ENCODE measurements around the gene PLCG2. TPM values are rescaled to one million over a fixed set of nuclear protein-coding genes. Genes with fewer than 3 reads are reported as not detected.

Gene PLCG2
- total and polyA plus RNA-seq, 2 of the 8 experiments (the other 6 are each of a cell fraction or from before 2014, with no cell fraction given), result 6.1 to 6.9 TPM

DNA sequence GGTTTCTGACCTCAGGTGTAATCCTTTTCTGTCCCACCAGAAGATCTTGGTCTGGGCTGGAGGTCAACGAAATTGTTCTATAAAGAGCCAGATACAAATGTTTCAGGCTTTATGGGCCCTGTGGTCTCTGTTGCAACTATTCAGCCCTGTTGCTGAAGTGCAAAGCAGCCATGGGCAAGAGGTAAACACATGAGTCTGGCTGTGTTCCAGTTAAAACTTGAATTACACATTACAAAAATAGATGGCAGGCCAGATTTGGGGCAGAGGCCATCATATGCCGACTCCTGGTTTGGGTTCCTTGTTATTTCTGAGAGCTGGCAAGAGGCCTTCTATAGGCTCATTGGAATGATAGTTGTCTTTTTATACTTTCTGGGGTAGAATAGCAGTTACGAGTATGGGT, 117.8 kb downstream of the PLCG2 start:
- ChIA-PET CTCF (ENCODE audit: partially characterized antibody) (interaction anchor here (1.0 to 13.3 kb wide), 7 partner anchors 6 to 78 kb away, joined by 3 to 138 read pairs (median 4); no protein-coding TSS in a partner anchor), POLR2A (ENCODE audit: partially characterized antibody) (interaction anchor here (0.6 kb wide), 1 partner anchor 34 kb away, joined by 3 read pairs; no protein-coding TSS in a partner anchor)
- Histone ChIP-seq H3K27me3 (replicated peaks in 1 of 4; ENCODE audit: control insufficient read depth in 3 of 4, extremely low read depth in 1 of 4, insufficient read depth in 3 of 4, low read length in 3 of 4) (no peaks in the 10 kb centered on the region), H3K23ac (ENCODE audit: insufficient read length) (no peak overlapping the region), H4K20me1 (replicated peaks in 1 of 2; ENCODE audit: control insufficient read depth in 1 of 2, insufficient read depth in 2 of 2, low read length in 2 of 2) (no peaks in the 10 kb centered on the region), H3K79me2 (ENCODE audit: control insufficient read depth in 1 of 2, insufficient read depth in 2 of 2, low read length in 2 of 2) (no peaks in the 10 kb centered on the region), H3K56ac (replicated peaks; ENCODE audit: insufficient read length, low read depth, low read length) (no peak overlapping the region), H3K79me1 (ENCODE audit: low read depth, low read length) (no peaks in the 10 kb centered on the region), H2BK15ac (ENCODE audit: low read length) (no peak overlapping the region), H3K36me3 (ENCODE audit: control insufficient read depth in 2 of 4, insufficient read depth in 4 of 4, low read length in 3 of 4) (no peaks in the 10 kb centered on the region), H3K27ac (ENCODE audit: low read depth, low read length) (no peak overlapping the region), H3K23me2 (ENCODE audit: low read depth, low read length) (no peaks in the 10 kb centered on the region), H3K18ac (ENCODE audit: extremely low read depth, low read length) (no peak overlapping the region), H3K9me3 (ENCODE audit: insufficient read depth in 2 of 2, low read depth in 1 of 2, low read length in 1 of 2) (no peaks in the 10 kb centered on the region), H3K4me2 (ENCODE audit: insufficient read depth in 1 of 2, low read depth in 2 of 2, low read length in 2 of 2) (no peak overlapping the region), H3K9ac (replicated peaks in 1 of 4; ENCODE audit: extremely low read depth in 1 of 4, low read depth in 3 of 4, low read length in 3 of 4) (no peak overlapping the region), H2BK5ac (ENCODE audit: low read depth, low read length) (no peak overlapping the region), H2AFZ (ENCODE audit: low read length) (no peak overlapping the region), H2BK120ac (replicated peaks; ENCODE audit: low read depth, low read length) (no peak overlapping the region), H3K4me1 (replicated peaks in 1 of 4; ENCODE audit: control insufficient read depth in 3 of 4, insufficient read depth in 4 of 4, low read length in 3 of 4) (no peaks in the 10 kb centered on the region; a peak in 2 of 7 replicates), H2BK12ac (ENCODE audit: low read depth, low read length) (no peak overlapping the region), H4K91ac (replicated peaks; ENCODE audit: insufficient read length, low read length) (no peak overlapping the region), H3K4ac (replicated peaks; ENCODE audit: insufficient read length, low read depth, low read length) (no peak overlapping the region), H2AK5ac (ENCODE audit: low read depth, low read length) (no peak overlapping the region), H3K14ac (ENCODE audit: insufficient read length) (no peak overlapping the region), H4K8ac (ENCODE audit: extremely low read depth, insufficient read depth, low read length) (no peak overlapping the region), H2BK20ac (ENCODE audit: low read length) (no peak overlapping the region), H3K4me3 (ENCODE audit: extremely low read depth in 1 of 4, insufficient read depth in 2 of 4, low read depth in 3 of 4, low read length in 4 of 4) (no peak overlapping the region), H4K5ac (ENCODE audit: insufficient read length, low read depth, low read length) (no peak overlapping the region)
- TF ChIP-seq SUZ12 (IDR thresholded peaks at IDR 0.05; ENCODE audit: low read length), result no peak
- FAIRE-seq (no peak), DNase-seq (ENCODE audit: low read depth in 1 of 2, low spot score in 2 of 2) (no peak)
- 82% methylated on average over 3 of the region's 3 CpGs; no CpG with 5 or more reads in 1 of the 2 experiments for WGBS, 2 experiments (ENCODE audit: extremely low coverage in 1 of 2, insufficient coverage in 1 of 2, insufficient read length in 1 of 2, insufficient replicate concordance in 2 of 2, low coverage in 1 of 2, low lambda C conversion rate in 2 of 2, missing lambda C conversion rate in 1 of 2)
